HCT116 (cell line): ENCODE results near the gene IFIT3. TPM values are rescaled to one million over a fixed set of nuclear protein-coding genes. Genes with fewer than 3 reads are reported as not detected.

Experiments used
- ATAC-seq: fragments of 200-7000 bp; cut with Tn5 transposase; 2 replicates; pipeline ENCODE4 v1.9.1; 2020; ENCODE audit warnings: mild to moderate bottlenecking, moderate library complexity
- BruUV-seq: library from RNA; stranded (reverse); fragments of 400-500 nt; replicated peaks from 2 replicates; lab custom pipeline; 2021; lab: Mats Ljungman, UMichigan
- CTCF ChIA-PET: fragments of 300-600 bp; sonication (Branson Sonifier 250); formaldehyde crosslinking; loops from one replicate; lab custom pipeline; 2021; ENCODE audit warnings: antibody characterized with exemption; lab: Charles Lee
- POLR2A ChIA-PET: fragments of 300-600, 350-600 bp; sonication (Branson Sonifier 250); formaldehyde crosslinking; loops from one replicate; lab custom pipeline; 2021; ENCODE audit warnings: antibody characterized with exemption; lab: Charles Lee
- RAD21 ChIA-PET, 2 experiments: fragments of 300-600 bp; sonication (Branson Sonifier 250); formaldehyde crosslinking; loops; one replicate each; lab custom pipeline; 2023; ENCODE audit warnings: low total read pairs in 2 of 2; ENCODE audit not compliant: uncharacterized antibody in 2 of 2, unreplicated experiment in 2 of 2, low non-redundant PET in 1 of 2; lab: Charles Lee
- DNase-seq: peaks from one replicate; pipeline ENCODE4 v3.0.0-alpha.2; 2010; ENCODE audit warnings: low read depth, low spot score
- H2AFZ ChIP-seq: fragments of 200-600 bp; shearing (Covaris generic), sonication (generic); 2 replicates; pipeline ENCODE4 v1.6.1; 2017; ENCODE audit warnings: low read depth, mixed run types, mixed read lengths, antibody characterized with exemption, low read length; ENCODE audit not compliant: poor library complexity, severe bottlenecking
- H3K27ac ChIP-seq: 2 replicates; pipeline ENCODE4 v1.5.1; 2012; ENCODE audit warnings: low read depth, low read length
- H3K27me3 ChIP-seq: fragments of 200-600 bp; sonication (generic); 2 replicates; pipeline ENCODE4 v1.6.1; 2016; ENCODE audit warnings: mixed run types, low read length, mixed read lengths; ENCODE audit not compliant: insufficient read depth
- H3K36me3 ChIP-seq, 2 experiments: fragments of 200-500 bp in 1 of 2; fragments of 200-600 bp in 1 of 2; sonication (Bioruptor generic) in 1 of 2; sonication (generic) in 1 of 2; 2 replicates each; pipeline versions ENCODE4 v1.5.1 to v1.6.1; 2014 to 2016; ENCODE audit warnings: low read length in 2 of 2, inconsistent platforms in 1 of 2, mixed read lengths in 1 of 2, mixed run types in 1 of 2; ENCODE audit not compliant: insufficient read depth in 2 of 2, control insufficient read depth in 1 of 2
- H3K4me1 ChIP-seq, 2 experiments: fragments of 200-600 bp in 1 of 2; sonication (generic) in 1 of 2; 2 replicates each; pipeline versions ENCODE4 v1.5.1 to v1.6.1; 2012 to 2017; ENCODE audit warnings: low read length in 2 of 2, inconsistent platforms in 1 of 2, mild to moderate bottlenecking in 1 of 2, mixed read lengths in 1 of 2, mixed run types in 1 of 2, moderate library complexity in 1 of 2; ENCODE audit not compliant: insufficient read depth in 2 of 2, control insufficient read depth in 1 of 2
- H3K4me2 ChIP-seq: fragments of 200-600 bp; sonication (generic); 2 replicates; pipeline ENCODE4 v1.6.1; 2017; ENCODE audit warnings: mixed run types, low read length, mixed read lengths
- H3K4me3 ChIP-seq, 2 experiments: fragments of 200-600 bp in 1 of 2; sonication (generic) in 1 of 2; replicated peaks in 1 of 2; 2 replicates each; pipeline ENCODE4 v1.5.1; 2011 to 2016; ENCODE audit warnings: low read length in 2 of 2, control low read depth in 1 of 2, low read depth in 1 of 2, mild to moderate bottlenecking in 1 of 2, mixed read lengths in 1 of 2, mixed run types in 1 of 2
- H3K79me2 ChIP-seq: fragments of 200-600 bp; sonication (generic); 2 replicates; pipeline ENCODE4 v1.6.1; 2017; ENCODE audit warnings: mild to moderate bottlenecking, mixed run types, low read length, moderate library complexity, mixed read lengths; ENCODE audit not compliant: insufficient read depth
- H3K9ac ChIP-seq: fragments of 200-600 bp; sonication (generic); 2 replicates; pipeline ENCODE4 v1.6.1; 2016; ENCODE audit warnings: low read length, mixed read lengths
- H3K9me2 ChIP-seq: fragments of 200-600 bp; sonication (generic), shearing (Covaris generic); 2 replicates; pipeline ENCODE4 v1.6.1; 2017; ENCODE audit warnings: mixed run types, mild to moderate bottlenecking, moderate library complexity; ENCODE audit not compliant: insufficient read depth
- H3K9me3 ChIP-seq, 2 experiments: fragments of 200-500 bp in 1 of 2; fragments of 200-600 bp in 1 of 2; sonication (Bioruptor generic) in 1 of 2; sonication (generic) in 1 of 2; 2 replicates each; pipeline ENCODE4 v1.6.1; 2014 to 2017; ENCODE audit warnings: low read length in 2 of 2, mixed read lengths in 2 of 2, inconsistent platforms in 1 of 2, low read depth in 1 of 2, mild to moderate bottlenecking in 1 of 2, mixed run types in 1 of 2, moderate library complexity in 1 of 2; ENCODE audit not compliant: control insufficient read depth in 1 of 2, insufficient read depth in 1 of 2
- H4K20me1 ChIP-seq: fragments of 200-600 bp; sonication (generic), shearing (Covaris generic); 2 replicates; pipeline ENCODE4 v1.6.1; 2017; ENCODE audit warnings: mixed run types, mild to moderate bottlenecking, moderate library complexity; ENCODE audit not compliant: insufficient read depth
- CBX3 ChIP-seq: IDR thresholded peaks from 2 replicates; pipeline ENCODE4 v1.6.1; 2012; ENCODE audit warnings: low read depth
- CEBPB ChIP-seq: IDR thresholded peaks from 2 replicates; pipeline ENCODE4 v1.6.1; 2012; ENCODE audit warnings: low read depth
- EGR1 ChIP-seq: IDR thresholded peaks from 2 replicates; pipeline ENCODE4 v1.6.1; 2012; ENCODE audit warnings: low read depth
- ELF1 ChIP-seq: IDR thresholded peaks from 2 replicates; pipeline ENCODE4 v1.6.1; 2012; ENCODE audit warnings: low read depth, borderline replicate concordance
- EZH2 ChIP-seq: fragments of 200-600 bp; sonication (generic); IDR thresholded peaks from 2 replicates; pipeline ENCODE4 v1.6.1; 2017; ENCODE audit warnings: antibody characterized with exemption, mixed run types
- EZH2phosphoT487 ChIP-seq: fragments of 200-600 bp; IDR thresholded peaks from 2 replicates; pipeline ENCODE4 v1.6.1; 2018; ENCODE audit warnings: antibody characterized with exemption, borderline replicate concordance
- FOSL1 ChIP-seq: IDR thresholded peaks from 2 replicates; pipeline ENCODE4 v1.6.1; 2012; ENCODE audit warnings: low read depth
- JUND ChIP-seq: IDR thresholded peaks from 2 replicates; pipeline ENCODE4 v1.6.1; 2012
- POLR2AphosphoS5 ChIP-seq: IDR thresholded peaks from 2 replicates; pipeline ENCODE4 v1.6.1; 2011; ENCODE audit warnings: mild to moderate bottlenecking, low read depth, low read length, moderate library complexity
- SIN3A ChIP-seq: IDR thresholded peaks from 2 replicates; pipeline ENCODE4 v1.6.1; 2012; ENCODE audit warnings: low read depth
- SP1 ChIP-seq: IDR thresholded peaks from 2 replicates; pipeline ENCODE4 v1.6.1; 2012; ENCODE audit warnings: low read depth
- TCF7L2 ChIP-seq: IDR thresholded peaks from 2 replicates; pipeline ENCODE4 v1.7.0; 2011; ENCODE audit warnings: borderline replicate concordance, inconsistent platforms; ENCODE audit not compliant: insufficient read depth, insufficient read length; ENCODE audit errors: extremely low read depth
- YY1 ChIP-seq: IDR thresholded peaks from 2 replicates; pipeline ENCODE4 v1.6.1; 2011; ENCODE audit warnings: low read length, low read depth, moderate library complexity, mild to moderate bottlenecking; ENCODE audit not compliant: insufficient replicate concordance; ENCODE audit errors: extremely low read depth
- ZNF274 ChIP-seq: fragments of 200-500 bp; sonication (Bioruptor generic); IDR thresholded peaks from 2 replicates; pipeline ENCODE4 v1.6.1; 2014; ENCODE audit warnings: mild to moderate bottlenecking, low read depth, low read length, inconsistent platforms
- intact Hi-C: fragments of 100-400 bp; cut with micrococcal nuclease; formaldehyde crosslinking; loops from 2 replicates; pipeline ENCODE4 v1.10.0; 2022
- total RNA-seq: library from RNA; stranded (reverse); gene quantifications from one replicate; pipeline ENCODE4 v1.2.1, GENCODE V29; 2021; ENCODE audit not compliant: unreplicated experiment
- TF ChIP-seq, protein P1 (sequence below): IDR thresholded peaks from 2 replicates; pipeline ENCODE4 v1.6.1; 2012
- TF ChIP-seq, protein P2 (sequence below): IDR thresholded peaks from 2 replicates; pipeline ENCODE4 v1.6.1; 2012; ENCODE audit warnings: low read depth
- TF ChIP-seq, protein P3 (sequence below), 3 experiments: fragments of 200-600 bp in 1 of 3; sonication (generic) in 1 of 3; IDR thresholded peaks in 2 of 3; conservative IDR thresholded peaks in 1 of 3; 2 replicates each; pipeline ENCODE4 v1.5.1; 2012 to 2017; ENCODE audit warnings: low read depth in 2 of 3, low read length in 2 of 3, antibody characterized with exemption in 1 of 3, borderline replicate concordance in 1 of 3, control low read depth in 1 of 3, mild to moderate bottlenecking in 1 of 3, mixed read lengths in 1 of 3, mixed run types in 1 of 3, moderate library complexity in 1 of 3; ENCODE audit not compliant: insufficient read depth in 1 of 3

The IFIT3 gene
- total RNA-seq, 1 experiment from 2014 or later, result 1.1 TPM

DNA sequence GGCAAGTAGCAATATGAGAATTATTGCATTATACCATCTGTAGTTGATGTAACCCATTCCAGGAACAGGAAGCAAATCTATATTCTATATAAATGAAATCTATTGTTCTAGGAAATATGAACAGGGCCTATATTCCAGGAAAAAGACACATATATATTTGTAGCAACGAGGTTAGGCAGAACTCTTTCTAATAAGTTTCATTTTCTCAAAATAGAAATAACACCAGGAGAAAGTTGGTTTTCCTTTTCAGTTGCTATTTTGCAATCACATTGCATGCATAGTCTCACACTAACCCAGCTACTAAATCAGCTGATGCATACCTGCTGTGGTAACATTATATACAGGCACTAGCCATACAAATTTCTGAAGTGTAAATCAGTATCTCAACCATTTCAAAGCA is 32.2 kb upstream of the IFIT3 start:
- no peak for DNase-seq
- no peak for ATAC-seq
- H3K4me3 ChIP-seq, result no peak overlapping the region
- H3K9me3 ChIP-seq, result no peaks in the 10 kb centered on the region
- POLR2A ChIA-PET, result no interaction called here
- no peaks in the 10 kb centered on the region for H3K36me3 ChIP-seq
- CTCF ChIA-PET, result no interaction called here
- no peaks in the 10 kb centered on the region for H3K4me1 ChIP-seq
- H2AFZ ChIP-seq, result no peak overlapping the region
- no peaks in the 10 kb centered on the region for H3K27me3 ChIP-seq
- no peaks in the 10 kb centered on the region for H3K79me2 ChIP-seq
- no TSS peak for BruUV-seq
- no peaks in the 10 kb centered on the region for H4K20me1 ChIP-seq
- H3K9me2 ChIP-seq, result no peaks in the 10 kb centered on the region
- no peak for TF ChIP-seq ELF1
- TF ChIP-seq, all 23 proteins: peak for 0
- RAD21 ChIA-PET, result no interaction called here
- H3K4me2 ChIP-seq, result no peak overlapping the region
- intact Hi-C loops, result no loop called here
- H3K27ac ChIP-seq, result no peak overlapping the region
- H3K9ac ChIP-seq, result no peak overlapping the region

DNA sequence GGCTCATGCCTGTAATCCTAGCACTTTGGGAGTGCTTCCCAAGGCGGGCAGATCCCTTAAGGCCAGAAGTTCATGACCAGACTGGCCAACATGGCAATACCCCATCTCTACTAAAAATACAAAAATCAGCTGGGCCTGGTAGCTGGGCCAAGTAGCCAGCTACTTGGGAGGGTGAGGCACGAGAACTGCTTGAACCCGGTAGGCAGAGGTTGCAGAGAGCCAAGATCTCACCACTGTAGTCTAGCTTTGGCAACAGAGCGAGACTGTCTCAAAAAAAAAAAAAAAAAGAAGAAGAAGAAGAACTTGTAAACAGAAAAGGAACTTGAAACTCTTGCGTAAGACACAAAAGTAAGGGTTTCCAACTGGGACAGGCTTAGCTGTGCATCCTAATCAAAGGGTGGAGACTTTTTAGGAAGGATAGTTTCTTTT is 31.6 kb upstream of the IFIT3 start:
- RAD21 ChIA-PET, result no interaction called here
- TF ChIP-seq TCF7L2 (no peak), CEBPB (no peak), POLR2AphosphoS5 (no peak), FOSL1 (no peak), SP1 (no peak), EZH2 (no peak), EGR1 (no peak), JUND (no peak), ELF1 (no peak), ZNF274 (no peak), SIN3A (no peak), EZH2phosphoT487 (no peak), CBX3 (no peak), YY1 (no peak)
- TF ChIP-seq, protein P1, sequence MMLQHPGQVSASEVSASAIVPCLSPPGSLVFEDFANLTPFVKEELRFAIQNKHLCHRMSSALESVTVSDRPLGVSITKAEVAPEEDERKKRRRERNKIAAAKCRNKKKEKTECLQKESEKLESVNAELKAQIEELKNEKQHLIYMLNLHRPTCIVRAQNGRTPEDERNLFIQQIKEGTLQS, result no peak
- TF ChIP-seq, protein P2, sequence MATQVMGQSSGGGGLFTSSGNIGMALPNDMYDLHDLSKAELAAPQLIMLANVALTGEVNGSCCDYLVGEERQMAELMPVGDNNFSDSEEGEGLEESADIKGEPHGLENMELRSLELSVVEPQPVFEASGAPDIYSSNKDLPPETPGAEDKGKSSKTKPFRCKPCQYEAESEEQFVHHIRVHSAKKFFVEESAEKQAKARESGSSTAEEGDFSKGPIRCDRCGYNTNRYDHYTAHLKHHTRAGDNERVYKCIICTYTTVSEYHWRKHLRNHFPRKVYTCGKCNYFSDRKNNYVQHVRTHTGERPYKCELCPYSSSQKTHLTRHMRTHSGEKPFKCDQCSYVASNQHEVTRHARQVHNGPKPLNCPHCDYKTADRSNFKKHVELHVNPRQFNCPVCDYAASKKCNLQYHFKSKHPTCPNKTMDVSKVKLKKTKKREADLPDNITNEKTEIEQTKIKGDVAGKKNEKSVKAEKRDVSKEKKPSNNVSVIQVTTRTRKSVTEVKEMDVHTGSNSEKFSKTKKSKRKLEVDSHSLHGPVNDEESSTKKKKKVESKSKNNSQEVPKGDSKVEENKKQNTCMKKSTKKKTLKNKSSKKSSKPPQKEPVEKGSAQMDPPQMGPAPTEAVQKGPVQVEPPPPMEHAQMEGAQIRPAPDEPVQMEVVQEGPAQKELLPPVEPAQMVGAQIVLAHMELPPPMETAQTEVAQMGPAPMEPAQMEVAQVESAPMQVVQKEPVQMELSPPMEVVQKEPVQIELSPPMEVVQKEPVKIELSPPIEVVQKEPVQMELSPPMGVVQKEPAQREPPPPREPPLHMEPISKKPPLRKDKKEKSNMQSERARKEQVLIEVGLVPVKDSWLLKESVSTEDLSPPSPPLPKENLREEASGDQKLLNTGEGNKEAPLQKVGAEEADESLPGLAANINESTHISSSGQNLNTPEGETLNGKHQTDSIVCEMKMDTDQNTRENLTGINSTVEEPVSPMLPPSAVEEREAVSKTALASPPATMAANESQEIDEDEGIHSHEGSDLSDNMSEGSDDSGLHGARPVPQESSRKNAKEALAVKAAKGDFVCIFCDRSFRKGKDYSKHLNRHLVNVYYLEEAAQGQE, result no peak
- TF ChIP-seq, protein P3, sequence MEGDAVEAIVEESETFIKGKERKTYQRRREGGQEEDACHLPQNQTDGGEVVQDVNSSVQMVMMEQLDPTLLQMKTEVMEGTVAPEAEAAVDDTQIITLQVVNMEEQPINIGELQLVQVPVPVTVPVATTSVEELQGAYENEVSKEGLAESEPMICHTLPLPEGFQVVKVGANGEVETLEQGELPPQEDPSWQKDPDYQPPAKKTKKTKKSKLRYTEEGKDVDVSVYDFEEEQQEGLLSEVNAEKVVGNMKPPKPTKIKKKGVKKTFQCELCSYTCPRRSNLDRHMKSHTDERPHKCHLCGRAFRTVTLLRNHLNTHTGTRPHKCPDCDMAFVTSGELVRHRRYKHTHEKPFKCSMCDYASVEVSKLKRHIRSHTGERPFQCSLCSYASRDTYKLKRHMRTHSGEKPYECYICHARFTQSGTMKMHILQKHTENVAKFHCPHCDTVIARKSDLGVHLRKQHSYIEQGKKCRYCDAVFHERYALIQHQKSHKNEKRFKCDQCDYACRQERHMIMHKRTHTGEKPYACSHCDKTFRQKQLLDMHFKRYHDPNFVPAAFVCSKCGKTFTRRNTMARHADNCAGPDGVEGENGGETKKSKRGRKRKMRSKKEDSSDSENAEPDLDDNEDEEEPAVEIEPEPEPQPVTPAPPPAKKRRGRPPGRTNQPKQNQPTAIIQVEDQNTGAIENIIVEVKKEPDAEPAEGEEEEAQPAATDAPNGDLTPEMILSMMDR (IDR thresholded peaks at IDR 0.05 in 2 of 3, conservative IDR thresholded peaks at IDR 0.05 in 1 of 3; ENCODE audit: borderline replicate concordance in 1 of 3, insufficient read depth in 1 of 3, low read depth in 2 of 3, low read length in 2 of 3), result no peak

More for the DNA sequence above, 31.6 kb upstream of the IFIT3 start:
- Histone ChIP-seq H3K9me2 (no peaks in the 10 kb centered on the region), H2AFZ (no peak overlapping the region), H3K36me3 (no peaks in the 10 kb centered on the region), H3K9ac (no peak overlapping the region), H3K4me1 (peaks cover 0 to 4% of the 10 kb centered on the region in 2 experiments; a peak in 1 of 4 replicates), H3K79me2 (no peaks in the 10 kb centered on the region), H4K20me1 (no peaks in the 10 kb centered on the region), H3K9me3 (no peaks in the 10 kb centered on the region), H3K27ac (no peak overlapping the region), H3K4me3 (no peak overlapping the region), H3K4me2 (no peak overlapping the region), H3K27me3 (no peaks in the 10 kb centered on the region)
- DNase-seq, result no peak
- ATAC-seq, result no peak
- no TSS peak for BruUV-seq
- ChIA-PET POLR2A (no interaction called here), CTCF (no interaction called here)
- intact Hi-C loops, result no loop called here
